Measurements from ENCODE around the gene PPT2. TPM values are rescaled to one million over a fixed set of nuclear protein-coding genes. Genes with fewer than 3 reads are reported as not detected.
"Not testable (repeated sequence)": the region's sequence is repeated elsewhere in the genome, so short reads cannot be mapped to it uniquely, and the experiment has no call there.

PPT2 gene
- total RNA-seq, 6 donors from 2014 or later = 7.0 to 64.8 (median 16.8) TPM

DNA sequence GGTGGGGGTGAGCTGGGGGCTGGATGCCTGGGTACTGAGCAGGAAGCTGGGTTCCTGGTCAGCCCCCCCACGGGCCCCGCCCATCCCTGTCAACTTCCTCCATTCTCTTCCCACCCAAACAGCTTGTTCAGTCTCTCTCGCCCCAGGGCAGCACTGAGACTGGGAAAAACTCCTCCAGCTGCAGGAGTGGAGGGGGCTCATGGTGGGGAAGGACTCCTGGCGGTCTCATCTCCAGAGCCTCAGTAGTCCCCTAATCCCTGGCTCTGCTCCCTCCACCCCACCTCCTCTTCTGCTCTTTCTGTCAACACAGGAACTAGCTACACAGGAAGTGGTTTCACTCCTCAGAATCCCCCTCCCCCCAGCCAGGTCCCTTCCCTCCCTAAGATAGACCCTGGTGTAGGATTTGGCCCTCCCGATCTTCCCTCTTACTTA is 38.7 kb downstream of the PPT2 start, which contains the start of gene GPSM3:
GPSM3 (minus strand) TSS at position 36 of the 432 bp plus-strand sequence. CDS start 130 bp downstream, outside the sequence.
- peaks cover 0 to 11% (median 4%) of the 10 kb centered on the region in 4 donors for H3K36me3 ChIP-seq
- peak within 1 kb of the TSS; percentile 93 to 98 (median 96) for H3K27ac ChIP-seq
- ATAC-seq (ENCODE audit: low FRiP score in 2 of 2) (no peak), DNase-seq (peak; percentile 75 to 83)
- H3K9me3 ChIP-seq = no peaks in the 10 kb centered on the region
- H3K4me3 ChIP-seq = peak within 1 kb of the TSS in 3 of 4 donors; percentile 72 to 96 (median 80)
- WGBS, 2 donors = 21 to 24% methylated on average over 2 to 5 of the region's 5 CpGs
- H3K27me3 ChIP-seq = no peaks in the 10 kb centered on the region
- TF ChIP-seq EP300 (IDR thresholded peaks at IDR 0.05) = no peak
- TF ChIP-seq POLR2AphosphoS5 (IDR thresholded peaks at IDR 0.05) = peak; percentile 50 to 54
- TF ChIP-seq, protein P1, sequence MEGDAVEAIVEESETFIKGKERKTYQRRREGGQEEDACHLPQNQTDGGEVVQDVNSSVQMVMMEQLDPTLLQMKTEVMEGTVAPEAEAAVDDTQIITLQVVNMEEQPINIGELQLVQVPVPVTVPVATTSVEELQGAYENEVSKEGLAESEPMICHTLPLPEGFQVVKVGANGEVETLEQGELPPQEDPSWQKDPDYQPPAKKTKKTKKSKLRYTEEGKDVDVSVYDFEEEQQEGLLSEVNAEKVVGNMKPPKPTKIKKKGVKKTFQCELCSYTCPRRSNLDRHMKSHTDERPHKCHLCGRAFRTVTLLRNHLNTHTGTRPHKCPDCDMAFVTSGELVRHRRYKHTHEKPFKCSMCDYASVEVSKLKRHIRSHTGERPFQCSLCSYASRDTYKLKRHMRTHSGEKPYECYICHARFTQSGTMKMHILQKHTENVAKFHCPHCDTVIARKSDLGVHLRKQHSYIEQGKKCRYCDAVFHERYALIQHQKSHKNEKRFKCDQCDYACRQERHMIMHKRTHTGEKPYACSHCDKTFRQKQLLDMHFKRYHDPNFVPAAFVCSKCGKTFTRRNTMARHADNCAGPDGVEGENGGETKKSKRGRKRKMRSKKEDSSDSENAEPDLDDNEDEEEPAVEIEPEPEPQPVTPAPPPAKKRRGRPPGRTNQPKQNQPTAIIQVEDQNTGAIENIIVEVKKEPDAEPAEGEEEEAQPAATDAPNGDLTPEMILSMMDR (IDR thresholded peaks at IDR 0.05) = no peak
- TF ChIP-seq POLR2A (IDR thresholded peaks at IDR 0.05) = peak in 2 of 4 donors; percentile 39 to 67
- peaks cover 66 to 81% (median 74%) of the 10 kb centered on the region in 4 donors for H3K4me1 ChIP-seq

DNA sequence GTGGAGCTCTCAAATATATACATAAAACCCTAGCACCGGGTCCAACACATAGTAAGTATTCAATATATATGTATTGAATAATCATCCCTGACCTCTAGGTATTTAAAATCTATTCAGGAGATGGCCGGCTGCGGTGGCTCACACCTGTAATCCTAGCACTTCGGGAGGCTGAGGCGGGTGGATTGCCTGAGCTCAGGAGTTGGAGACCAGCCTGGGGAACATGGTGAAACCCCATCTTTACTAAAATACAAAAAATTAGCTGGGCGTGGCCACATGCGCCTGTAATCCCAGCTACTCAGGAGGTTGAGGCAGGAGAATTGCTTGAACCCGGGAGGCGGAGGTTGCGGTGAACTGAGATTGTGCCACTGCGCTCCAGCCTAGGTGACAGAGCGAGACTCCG is 39.2 kb downstream of the PPT2 start:
- H3K27ac ChIP-seq = peak overlapping the region; percentile 93 to 98 (median 96)

DNA sequence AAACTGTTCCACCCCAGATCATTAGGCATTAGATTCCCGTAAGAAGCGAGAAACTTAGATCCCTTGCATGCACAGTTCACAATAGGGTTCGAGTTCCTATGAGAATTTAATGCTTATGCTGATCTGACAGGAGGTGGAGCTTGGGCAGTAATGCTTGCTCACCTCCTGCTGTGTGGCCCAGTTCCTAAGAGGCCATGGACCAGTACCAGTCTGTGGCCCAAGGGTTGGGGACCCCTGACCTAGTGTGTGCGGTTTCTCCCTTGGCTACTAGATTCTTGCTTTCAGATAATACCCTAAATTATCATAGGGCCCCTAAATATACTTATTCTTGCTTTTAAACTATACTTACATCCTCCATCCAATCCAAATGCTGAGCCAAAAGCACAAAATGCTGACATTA is 40.4 kb downstream of the PPT2 start:
- DNase-seq = no peak
- ATAC-seq (ENCODE audit: low FRiP score in 2 of 2) = no peak
- Histone ChIP-seq H3K27ac (peak overlapping the region; percentile 78 to 100 (median 97)), H3K9me3 (no peaks in the 10 kb centered on the region), H3K27me3 (no peaks in the 10 kb centered on the region), H3K4me3 (no peak overlapping the region), H3K4me1 (peaks cover 51 to 64% (median 58%) of the 10 kb centered on the region in 4 donors), H3K36me3 (peaks cover 0 to 17% (median 0%) of the 10 kb centered on the region in 4 donors)
- 94 to 99% methylated on average over 4 of the region's 4 CpGs for WGBS, 2 donors
- TF ChIP-seq, protein P1 (IDR thresholded peaks at IDR 0.05) = no peak
- TF ChIP-seq POLR2AphosphoS5 (IDR thresholded peaks at IDR 0.05) = no peak
- no peak for TF ChIP-seq EP300 (IDR thresholded peaks at IDR 0.05)
- no peak for TF ChIP-seq POLR2A (IDR thresholded peaks at IDR 0.05)

More for the DNA sequence above, 39.2 kb downstream of the PPT2 start:
- ATAC-seq (ENCODE audit: low FRiP score in 2 of 2); H3K9me3 ChIP-seq; H3K27me3 ChIP-seq; DNase-seq: not testable (repeated sequence)
- Histone ChIP-seq H3K36me3 (peaks cover 0 to 10% (median 2%) of the 10 kb centered on the region in 4 donors), H3K4me3 (peak overlapping the region in 3 of 4 donors; percentile 72 to 96 (median 80)), H3K4me1 (peaks cover 61 to 76% (median 70%) of the 10 kb centered on the region in 4 donors)
- 59 to 61% methylated on average over 13 of the region's 13 CpGs for WGBS, 2 donors

DNA sequence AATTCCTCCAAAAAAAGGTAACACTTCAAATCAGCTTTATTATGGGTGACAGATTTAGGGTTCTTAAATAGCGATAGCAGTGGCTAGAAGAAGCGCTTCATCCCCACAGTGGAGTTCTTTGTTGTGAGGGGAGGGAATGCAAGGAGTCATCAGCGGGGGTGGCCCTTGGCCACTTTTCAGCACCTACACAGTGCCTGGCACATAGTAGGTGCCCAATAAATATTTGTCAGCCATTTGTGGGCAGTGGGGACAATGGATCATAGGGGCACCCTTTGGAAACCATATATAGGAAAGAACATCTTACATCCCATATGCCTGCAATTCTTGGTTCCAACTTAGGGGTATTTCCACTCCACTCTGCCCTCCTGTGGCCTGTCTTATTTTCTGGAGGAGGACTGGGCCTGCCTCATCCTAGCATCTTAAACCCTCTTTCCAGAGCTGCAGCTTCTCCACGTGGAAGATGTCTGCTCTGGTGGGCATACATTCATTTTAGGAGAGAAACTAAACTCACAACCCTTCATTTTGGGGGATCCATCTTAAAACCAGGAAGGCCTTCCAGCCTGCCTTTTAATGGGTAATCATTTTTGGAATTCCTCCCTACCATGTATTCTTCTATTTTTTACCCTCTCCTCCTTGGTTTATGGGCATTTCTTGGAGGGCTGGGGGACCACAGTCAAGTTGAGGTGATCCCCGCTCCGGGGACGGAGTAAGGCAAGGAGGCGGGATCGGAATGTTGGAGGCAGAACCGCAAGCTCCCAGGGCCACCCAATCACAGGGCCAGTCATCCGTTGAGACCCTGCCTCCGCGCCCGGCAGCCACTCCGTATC is 41.1 kb downstream of the PPT2 start:
- TF ChIP-seq POLR2AphosphoS5 (IDR thresholded peaks at IDR 0.05) (peak; percentile 11 to 81), POLR2A (IDR thresholded peaks at IDR 0.05) (peak in 2 of 4 donors; percentile 11 to 90), EP300 (IDR thresholded peaks at IDR 0.05) (no peak)
- TF ChIP-seq, protein P1 (IDR thresholded peaks at IDR 0.05) = peak in 4 of 6 experiments; percentile 7 to 49 (median 15)
- peak overlapping the region; percentile 78 to 100 (median 97) for H3K27ac ChIP-seq
- H3K9me3 ChIP-seq = no peaks in the 10 kb centered on the region
- no peaks in the 10 kb centered on the region for H3K27me3 ChIP-seq
- 23 to 29% methylated on average over 10 to 11 of the region's 15 CpGs for WGBS, 2 donors
- peaks cover 51 to 64% (median 56%) of the 10 kb centered on the region in 4 donors for H3K4me1 ChIP-seq
- peak overlapping the region in 3 of 4 donors; percentile 63 to 65 (median 64) for H3K4me3 ChIP-seq
- peaks cover 0 to 17% (median 0%) of the 10 kb centered on the region in 4 donors for H3K36me3 ChIP-seq
- no peak for DNase-seq
- ATAC-seq (ENCODE audit: low FRiP score in 2 of 2) = no peak

DNA sequence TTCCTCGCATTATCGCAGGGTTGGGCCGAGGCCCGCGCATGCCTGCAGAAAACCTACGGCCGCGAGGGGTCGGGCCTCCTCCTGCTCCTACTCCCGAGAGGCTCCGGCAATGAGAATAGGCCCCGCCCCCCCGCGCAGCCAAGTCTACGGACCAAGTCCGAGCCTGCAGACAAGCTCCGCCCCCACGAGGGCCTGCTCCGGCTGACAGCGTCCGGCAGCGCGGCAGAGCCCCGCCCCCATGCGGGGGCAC is 41.6 kb downstream of the PPT2 start:
- H3K9me3 ChIP-seq = no peaks in the 10 kb centered on the region
- H3K27ac ChIP-seq = peak overlapping the region; percentile 97 to 100 (median 98)

More for the DNA sequence above, 41.6 kb downstream of the PPT2 start:
- DNase-seq = peak; percentile 100
- peaks cover 49 to 60% (median 54%) of the 10 kb centered on the region in 4 donors for H3K4me1 ChIP-seq
- no peaks in the 10 kb centered on the region for H3K27me3 ChIP-seq
- ATAC-seq (ENCODE audit: low FRiP score in 2 of 2) = peak; percentile 95 to 97
- H3K36me3 ChIP-seq = peaks cover 0 to 20% (median under 1%) of the 10 kb centered on the region in 4 donors
- peak overlapping the region in 3 of 4 donors; percentile 63 to 65 (median 64) for H3K4me3 ChIP-seq
- WGBS, 2 donors = 0% methylated on average over 7 of the region's 25 CpGs; no CpG with 5 or more reads in 1 of the 2 donors
- TF ChIP-seq POLR2A (IDR thresholded peaks at IDR 0.05) (no peak), POLR2AphosphoS5 (IDR thresholded peaks at IDR 0.05) (no peak), EP300 (IDR thresholded peaks at IDR 0.05) (no peak)
- TF ChIP-seq, protein P1 (IDR thresholded peaks at IDR 0.05) = peak; percentile 51 to 92 (median 86)
